Liver (tissue), 9 donors: ENCODE measurements around the gene MORN2. TPM values are rescaled to one million over a fixed set of nuclear protein-coding genes. Genes with fewer than 3 reads are reported as not detected.

Experiments used
- DNase-seq: peaks from one replicate; pipeline ENCODE4 v3.0.0-alpha.2; 2017; ENCODE audit warnings: low spot score
- H3K27ac ChIP-seq, 2 donors: one replicate each; pipeline ENCODE4 v1.7.0; 2013; ENCODE audit warnings: inconsistent platforms in 2 of 2, low read length in 2 of 2, control low read depth in 1 of 2, low read depth in 1 of 2, mild to moderate bottlenecking in 1 of 2
- H3K27me3 ChIP-seq, 4 donors: one replicate each; pipeline versions ENCODE4 v1.6.1 to v1.7.0; 2013; ENCODE audit warnings: low read length in 3 of 4, inconsistent platforms in 1 of 4, mild to moderate bottlenecking in 1 of 4, moderate library complexity in 1 of 4; ENCODE audit not compliant: control insufficient read depth in 4 of 4, insufficient read depth in 4 of 4
- H3K36me3 ChIP-seq, 4 donors: one replicate each; pipeline versions ENCODE4 v1.6.1 to v1.7.0; 2013; ENCODE audit warnings: low read length in 3 of 4, mild to moderate bottlenecking in 3 of 4, low read depth in 1 of 4, moderate library complexity in 1 of 4; ENCODE audit not compliant: control insufficient read depth in 4 of 4, insufficient read depth in 3 of 4
- H3K4me1 ChIP-seq, 4 donors: one replicate each; pipeline versions ENCODE4 v1.6.1 to v1.7.0; 2013; ENCODE audit warnings: low read length in 3 of 4, mild to moderate bottlenecking in 3 of 4, moderate library complexity in 1 of 4; ENCODE audit not compliant: control insufficient read depth in 4 of 4, insufficient read depth in 4 of 4
- H3K4me3 ChIP-seq, 3 donors: one replicate each; pipeline versions ENCODE4 v1.6.1 to v1.7.0; 2013; ENCODE audit warnings: low read length in 3 of 3, control low read depth in 1 of 3, low read depth in 1 of 3, mild to moderate bottlenecking in 1 of 3
- H3K9ac ChIP-seq, 2 donors: one replicate each; pipeline ENCODE4 v1.7.0; 2013; ENCODE audit warnings: low read length in 2 of 2, mild to moderate bottlenecking in 2 of 2, moderate library complexity in 2 of 2, control low read depth in 1 of 2, low read depth in 1 of 2
- H3K9me3 ChIP-seq, 4 donors: one replicate each; pipeline versions ENCODE4 v1.6.1 to v1.7.0; 2013; ENCODE audit warnings: low read length in 3 of 4; ENCODE audit not compliant: control insufficient read depth in 4 of 4
- EGR1 ChIP-seq, 2 donors: IDR thresholded peaks; 2 replicates each; pipeline ENCODE4 v1.6.1; 2016 to 2018; ENCODE audit warnings: antibody characterized with exemption in 2 of 2, low read depth in 2 of 2
- FOXA1 ChIP-seq: IDR thresholded peaks from 2 replicates; pipeline ENCODE4 v1.6.1; 2016; ENCODE audit warnings: antibody characterized with exemption
- FOXA2 ChIP-seq: IDR thresholded peaks from 2 replicates; pipeline ENCODE4 v1.6.1; 2016; ENCODE audit warnings: antibody characterized with exemption
- GABPA ChIP-seq, 2 donors: IDR thresholded peaks in 1 of 2; conservative IDR thresholded peaks in 1 of 2; 2 replicates each; pipeline ENCODE4 v1.6.1; 2016; ENCODE audit warnings: antibody characterized with exemption in 2 of 2, mild to moderate bottlenecking in 1 of 2, moderate library complexity in 1 of 2
- HNF4A ChIP-seq, 2 donors: conservative IDR thresholded peaks; 2 replicates each; pipeline ENCODE4 v1.6.1; 2016; ENCODE audit warnings: antibody characterized with exemption in 2 of 2, mild to moderate bottlenecking in 2 of 2
- HNF4G ChIP-seq: IDR thresholded peaks from 2 replicates; pipeline ENCODE4 v1.6.1; 2016; ENCODE audit warnings: antibody characterized with exemption
- JUND ChIP-seq, 2 donors: IDR thresholded peaks; 2 replicates each; pipeline ENCODE4 v1.6.1; 2016; ENCODE audit warnings: antibody characterized with exemption in 2 of 2
- NR2F2 ChIP-seq: IDR thresholded peaks from 2 replicates; pipeline ENCODE4 v1.6.1; 2016; ENCODE audit warnings: antibody characterized with exemption
- RAD21 ChIP-seq, 2 donors: IDR thresholded peaks; 2 replicates each; pipeline ENCODE4 v1.6.1; 2016; ENCODE audit warnings: antibody characterized with exemption in 2 of 2, mild to moderate bottlenecking in 2 of 2
- RXRA ChIP-seq, 2 donors: IDR thresholded peaks; 2 replicates each; pipeline ENCODE4 v1.6.1; 2017 to 2018; ENCODE audit warnings: antibody characterized with exemption in 2 of 2, mild to moderate bottlenecking in 1 of 2
- SP1 ChIP-seq: IDR thresholded peaks from 2 replicates; pipeline ENCODE4 v1.6.1; 2018; ENCODE audit warnings: antibody characterized with exemption, mild to moderate bottlenecking
- TAF1 ChIP-seq: conservative IDR thresholded peaks from 2 replicates; pipeline ENCODE4 v1.6.1; 2016; ENCODE audit warnings: antibody characterized with exemption, mild to moderate bottlenecking
- YY1 ChIP-seq: IDR thresholded peaks from 2 replicates; pipeline ENCODE4 v1.6.1; 2016; ENCODE audit warnings: antibody characterized with exemption, mild to moderate bottlenecking
- WGBS: extraction: QIAGEN DNeasy Blood & Tissue Kit; methylation state at CpG from one replicate; pipeline ENCODE4 v1.1.7; 2013; 5-methylcytosine and 5-hydroxymethylcytosine counted together
- polyA plus RNA-seq, 2 donors: library from polyadenylated mRNA; stranded (reverse) in 1 of 2; unstranded in 1 of 2; fragments of 200-250 nt in 1 of 2; fragments of >200 nt in 1 of 2; fragmentation: Nextera tagmentation in 1 of 2; extraction: Ambion mirVana in 1 of 2; gene quantifications; one replicate each; pipeline versions ENCODE4 v1.2.1 to v1.2.3, GENCODE V29; 2013 to 2015
- total RNA-seq, 2 donors: library from RNA; depleted of rRNA; stranded (reverse); fragments of >200 nt; gene quantifications; one replicate each; pipeline ENCODE4 v1.2.3, GENCODE V29; 2014
- TF ChIP-seq, protein P1 (sequence below): fragments of 150-350 bp; IDR thresholded peaks from 2 replicates; pipeline ENCODE4 v1.5.1; 2017; ENCODE audit warnings: improper control_type of control experiment, low read depth, low read length; ENCODE audit not compliant: missing input control
- TF ChIP-seq, protein P2 (sequence below): IDR thresholded peaks from 2 replicates; pipeline ENCODE4 v1.6.1; 2016; ENCODE audit warnings: antibody characterized with exemption, mild to moderate bottlenecking
- TF ChIP-seq, protein P3 (sequence below): IDR thresholded peaks from 2 replicates; pipeline ENCODE4 v1.6.1; 2016; ENCODE audit warnings: antibody characterized with exemption
- TF ChIP-seq, protein P4 (sequence below): IDR thresholded peaks from 2 replicates; pipeline ENCODE4 v1.6.1; 2016; ENCODE audit warnings: antibody characterized with exemption
- TF ChIP-seq, protein P5 (sequence below): IDR thresholded peaks from 2 replicates; pipeline ENCODE4 v1.6.1; 2016; ENCODE audit warnings: antibody characterized with exemption
- donor health status: healthy.
- donor health status: healthy.
- donor health status: healthy.
- donor health status: healthy.
- donor health status: healthy.

Gene MORN2
- total and polyA plus RNA-seq, 4 donors, result 2.8 to 16.4 (median 8.0) TPM

DNA sequence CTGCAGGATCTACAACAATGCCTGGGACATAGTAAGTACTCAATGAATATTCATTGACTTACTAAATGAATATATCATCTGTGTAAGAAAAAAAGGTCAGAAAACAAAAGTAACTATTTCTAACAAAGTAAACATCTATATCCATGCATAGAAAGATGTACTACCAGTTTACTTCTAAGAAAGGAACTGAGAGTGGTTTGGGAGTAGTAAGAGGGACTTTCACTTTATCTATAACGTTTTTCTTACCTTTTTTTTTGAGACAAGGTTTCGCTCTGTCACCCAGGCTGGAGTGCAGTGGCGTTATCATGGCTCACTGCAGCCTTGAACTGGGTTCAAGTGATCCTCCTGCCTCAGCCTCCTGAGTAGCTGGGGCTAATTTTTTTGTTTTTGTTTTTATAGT, 25.7 kb upstream of the MORN2 start:
- H3K27me3 ChIP-seq, result no peaks in the 10 kb centered on the region
- H3K9me3 ChIP-seq, result no peaks in the 10 kb centered on the region
- H3K4me1 ChIP-seq, result no peaks in the 10 kb centered on the region
- H3K9ac ChIP-seq, result no peak overlapping the region
- peaks cover 0 to 22% (median 11%) of the 10 kb centered on the region in 4 donors for H3K36me3 ChIP-seq
- H3K27ac ChIP-seq, result no peak overlapping the region
- H3K4me3 ChIP-seq, result no peak overlapping the region
- TF ChIP-seq FOXA1 (no peak), RXRA (IDR thresholded peaks at IDR 0.05) (no peak), YY1 (no peak), NR2F2 (no peak), SP1 (no peak), GABPA (IDR thresholded peaks at IDR 0.05 in 1 of 2, conservative IDR thresholded peaks at IDR 0.05 in 1 of 2) (no peak), EGR1 (IDR thresholded peaks at IDR 0.05; ENCODE audit: low read depth in 2 of 2) (no peak), JUND (IDR thresholded peaks at IDR 0.05) (no peak), RAD21 (IDR thresholded peaks at IDR 0.05) (no peak)
- TF ChIP-seq, protein P1, sequence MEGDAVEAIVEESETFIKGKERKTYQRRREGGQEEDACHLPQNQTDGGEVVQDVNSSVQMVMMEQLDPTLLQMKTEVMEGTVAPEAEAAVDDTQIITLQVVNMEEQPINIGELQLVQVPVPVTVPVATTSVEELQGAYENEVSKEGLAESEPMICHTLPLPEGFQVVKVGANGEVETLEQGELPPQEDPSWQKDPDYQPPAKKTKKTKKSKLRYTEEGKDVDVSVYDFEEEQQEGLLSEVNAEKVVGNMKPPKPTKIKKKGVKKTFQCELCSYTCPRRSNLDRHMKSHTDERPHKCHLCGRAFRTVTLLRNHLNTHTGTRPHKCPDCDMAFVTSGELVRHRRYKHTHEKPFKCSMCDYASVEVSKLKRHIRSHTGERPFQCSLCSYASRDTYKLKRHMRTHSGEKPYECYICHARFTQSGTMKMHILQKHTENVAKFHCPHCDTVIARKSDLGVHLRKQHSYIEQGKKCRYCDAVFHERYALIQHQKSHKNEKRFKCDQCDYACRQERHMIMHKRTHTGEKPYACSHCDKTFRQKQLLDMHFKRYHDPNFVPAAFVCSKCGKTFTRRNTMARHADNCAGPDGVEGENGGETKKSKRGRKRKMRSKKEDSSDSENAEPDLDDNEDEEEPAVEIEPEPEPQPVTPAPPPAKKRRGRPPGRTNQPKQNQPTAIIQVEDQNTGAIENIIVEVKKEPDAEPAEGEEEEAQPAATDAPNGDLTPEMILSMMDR, result no peak
- TF ChIP-seq, protein P2, sequence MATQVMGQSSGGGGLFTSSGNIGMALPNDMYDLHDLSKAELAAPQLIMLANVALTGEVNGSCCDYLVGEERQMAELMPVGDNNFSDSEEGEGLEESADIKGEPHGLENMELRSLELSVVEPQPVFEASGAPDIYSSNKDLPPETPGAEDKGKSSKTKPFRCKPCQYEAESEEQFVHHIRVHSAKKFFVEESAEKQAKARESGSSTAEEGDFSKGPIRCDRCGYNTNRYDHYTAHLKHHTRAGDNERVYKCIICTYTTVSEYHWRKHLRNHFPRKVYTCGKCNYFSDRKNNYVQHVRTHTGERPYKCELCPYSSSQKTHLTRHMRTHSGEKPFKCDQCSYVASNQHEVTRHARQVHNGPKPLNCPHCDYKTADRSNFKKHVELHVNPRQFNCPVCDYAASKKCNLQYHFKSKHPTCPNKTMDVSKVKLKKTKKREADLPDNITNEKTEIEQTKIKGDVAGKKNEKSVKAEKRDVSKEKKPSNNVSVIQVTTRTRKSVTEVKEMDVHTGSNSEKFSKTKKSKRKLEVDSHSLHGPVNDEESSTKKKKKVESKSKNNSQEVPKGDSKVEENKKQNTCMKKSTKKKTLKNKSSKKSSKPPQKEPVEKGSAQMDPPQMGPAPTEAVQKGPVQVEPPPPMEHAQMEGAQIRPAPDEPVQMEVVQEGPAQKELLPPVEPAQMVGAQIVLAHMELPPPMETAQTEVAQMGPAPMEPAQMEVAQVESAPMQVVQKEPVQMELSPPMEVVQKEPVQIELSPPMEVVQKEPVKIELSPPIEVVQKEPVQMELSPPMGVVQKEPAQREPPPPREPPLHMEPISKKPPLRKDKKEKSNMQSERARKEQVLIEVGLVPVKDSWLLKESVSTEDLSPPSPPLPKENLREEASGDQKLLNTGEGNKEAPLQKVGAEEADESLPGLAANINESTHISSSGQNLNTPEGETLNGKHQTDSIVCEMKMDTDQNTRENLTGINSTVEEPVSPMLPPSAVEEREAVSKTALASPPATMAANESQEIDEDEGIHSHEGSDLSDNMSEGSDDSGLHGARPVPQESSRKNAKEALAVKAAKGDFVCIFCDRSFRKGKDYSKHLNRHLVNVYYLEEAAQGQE, result no peak
- TF ChIP-seq, protein P3, sequence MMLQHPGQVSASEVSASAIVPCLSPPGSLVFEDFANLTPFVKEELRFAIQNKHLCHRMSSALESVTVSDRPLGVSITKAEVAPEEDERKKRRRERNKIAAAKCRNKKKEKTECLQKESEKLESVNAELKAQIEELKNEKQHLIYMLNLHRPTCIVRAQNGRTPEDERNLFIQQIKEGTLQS, result no peak
- TF ChIP-seq, protein P4, sequence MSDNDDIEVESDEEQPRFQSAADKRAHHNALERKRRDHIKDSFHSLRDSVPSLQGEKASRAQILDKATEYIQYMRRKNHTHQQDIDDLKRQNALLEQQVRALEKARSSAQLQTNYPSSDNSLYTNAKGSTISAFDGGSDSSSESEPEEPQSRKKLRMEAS, result no peak
- DNase-seq, result no peak
- 88% methylated on average over 3 of the region's 3 CpGs for WGBS

DNA sequence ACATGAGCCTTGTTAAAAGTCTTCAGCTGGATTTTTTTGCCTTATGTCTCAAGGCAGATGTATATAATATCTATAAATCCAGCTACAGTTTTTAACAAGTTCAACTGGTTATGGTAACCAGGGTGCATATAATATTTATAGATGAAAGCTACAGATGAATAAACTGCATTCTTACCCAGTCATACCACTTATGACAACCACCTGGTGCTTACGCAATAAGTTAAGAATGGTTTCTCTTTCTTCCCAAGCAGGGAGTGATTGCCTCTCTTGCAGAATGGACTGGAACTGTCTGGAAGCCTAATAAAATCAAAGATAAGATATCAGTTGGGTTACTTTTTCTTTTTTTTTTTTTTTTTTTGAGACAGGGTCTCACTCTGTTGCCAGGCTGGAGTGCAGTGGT, 19.6 kb upstream of the MORN2 start:
- H3K27ac ChIP-seq, result no peak overlapping the region
- H3K36me3 ChIP-seq, result peaks cover 6 to 31% (median 24%) of the 10 kb centered on the region in 4 donors
- H3K27me3 ChIP-seq, result no peaks in the 10 kb centered on the region
- WGBS, result 100% methylated on average over 1 of the region's 1 CpG
- H3K4me3 ChIP-seq, result no peak overlapping the region
- no peaks in the 10 kb centered on the region for H3K4me1 ChIP-seq
- H3K9me3 ChIP-seq, result no peaks in the 10 kb centered on the region
- H3K9ac ChIP-seq, result no peak overlapping the region
- no peak for DNase-seq
- TF ChIP-seq, protein P2, result no peak
- no peak for TF ChIP-seq TAF1
- TF ChIP-seq FOXA1, result no peak
- TF ChIP-seq FOXA2, result no peak
- TF ChIP-seq RXRA (IDR thresholded peaks at IDR 0.05), result no peak
- TF ChIP-seq, protein P1, result no peak
- TF ChIP-seq YY1, result no peak
- TF ChIP-seq, protein P5, sequence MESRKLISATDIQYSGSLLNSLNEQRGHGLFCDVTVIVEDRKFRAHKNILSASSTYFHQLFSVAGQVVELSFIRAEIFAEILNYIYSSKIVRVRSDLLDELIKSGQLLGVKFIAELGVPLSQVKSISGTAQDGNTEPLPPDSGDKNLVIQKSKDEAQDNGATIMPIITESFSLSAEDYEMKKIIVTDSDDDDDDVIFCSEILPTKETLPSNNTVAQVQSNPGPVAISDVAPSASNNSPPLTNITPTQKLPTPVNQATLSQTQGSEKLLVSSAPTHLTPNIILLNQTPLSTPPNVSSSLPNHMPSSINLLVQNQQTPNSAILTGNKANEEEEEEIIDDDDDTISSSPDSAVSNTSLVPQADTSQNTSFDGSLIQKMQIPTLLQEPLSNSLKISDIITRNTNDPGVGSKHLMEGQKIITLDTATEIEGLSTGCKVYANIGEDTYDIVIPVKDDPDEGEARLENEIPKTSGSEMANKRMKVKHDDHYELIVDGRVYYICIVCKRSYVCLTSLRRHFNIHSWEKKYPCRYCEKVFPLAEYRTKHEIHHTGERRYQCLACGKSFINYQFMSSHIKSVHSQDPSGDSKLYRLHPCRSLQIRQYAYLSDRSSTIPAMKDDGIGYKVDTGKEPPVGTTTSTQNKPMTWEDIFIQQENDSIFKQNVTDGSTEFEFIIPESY, result no peak
- TF ChIP-seq, protein P4, result no peak
- no peak for TF ChIP-seq HNF4A (conservative IDR thresholded peaks at IDR 0.05)
- TF ChIP-seq HNF4G, result no peak
- TF ChIP-seq GABPA (IDR thresholded peaks at IDR 0.05 in 1 of 2, conservative IDR thresholded peaks at IDR 0.05 in 1 of 2), result no peak
